Left renal cortex interstitium (tissue), 4 donors: ENCODE measurements around the gene PLCD1. TPM values are rescaled to one million over a fixed set of nuclear protein-coding genes. Genes with fewer than 3 reads are reported as not detected.

Experiments
- DNase-seq, 4 donors: peaks; one replicate each; pipeline ENCODE4 v3.0.0-alpha.2; 2013; ENCODE audit warnings: low read depth in 4 of 4, low spot score in 2 of 4, missing footprints in 1 of 4
- polyA plus RNA-seq, 4 donors: library from polyadenylated mRNA; unstranded; fragments of 120-200 nt; gene quantifications; one replicate each; pipeline ENCODE4 v1.2.1, GENCODE V29; 2013; ENCODE audit not compliant: insufficient read length in 4 of 4

Gene PLCD1
- polyA plus RNA-seq, 4 donors: 21.8 to 25.0 (median 22.4) TPM

DNA sequence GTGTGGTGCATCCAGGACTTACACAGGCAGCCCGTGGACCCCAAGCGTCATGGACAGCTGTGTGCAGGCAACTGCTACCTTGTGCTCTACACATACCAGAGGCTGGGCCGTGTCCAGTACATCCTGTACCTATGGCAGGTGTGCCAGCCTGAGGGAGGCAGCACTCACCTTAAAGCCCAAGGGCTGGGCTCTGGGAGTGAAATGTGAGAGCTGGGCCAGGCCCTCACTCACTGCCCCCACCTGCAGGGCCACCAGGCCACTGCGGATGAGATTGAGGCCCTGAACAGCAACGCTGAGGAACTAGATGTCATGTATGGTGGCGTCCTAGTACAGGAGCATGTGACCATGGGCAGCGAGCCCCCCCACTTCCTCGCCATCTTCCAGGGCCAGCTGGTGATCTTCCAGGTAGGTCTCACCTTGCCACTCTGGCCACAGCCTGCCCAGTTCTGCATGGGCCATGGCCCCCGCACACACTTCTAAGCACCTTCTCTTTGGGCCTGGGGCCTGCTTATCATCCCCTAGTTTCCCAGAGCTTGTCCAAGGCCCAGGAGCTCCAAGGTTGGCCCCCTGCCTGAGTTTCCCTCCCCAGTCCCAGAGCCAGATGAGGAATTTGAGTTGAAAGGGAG, 27.9 kb downstream of the PLCD1 start:
- no peak for DNase-seq

- no peak for DNase-seq
Observed at GRCh38 chr3:38000965-38001455, 28.4 kb downstream of the PLCD1 start.

GRCh38 chr3:38000242-38000916, 29.1 kb downstream of the PLCD1 start:
- no peak for DNase-seq

GRCh38 chr3:37999836-38000235, 29.6 kb downstream of the PLCD1 start:
- DNase-seq: no peak

DNA sequence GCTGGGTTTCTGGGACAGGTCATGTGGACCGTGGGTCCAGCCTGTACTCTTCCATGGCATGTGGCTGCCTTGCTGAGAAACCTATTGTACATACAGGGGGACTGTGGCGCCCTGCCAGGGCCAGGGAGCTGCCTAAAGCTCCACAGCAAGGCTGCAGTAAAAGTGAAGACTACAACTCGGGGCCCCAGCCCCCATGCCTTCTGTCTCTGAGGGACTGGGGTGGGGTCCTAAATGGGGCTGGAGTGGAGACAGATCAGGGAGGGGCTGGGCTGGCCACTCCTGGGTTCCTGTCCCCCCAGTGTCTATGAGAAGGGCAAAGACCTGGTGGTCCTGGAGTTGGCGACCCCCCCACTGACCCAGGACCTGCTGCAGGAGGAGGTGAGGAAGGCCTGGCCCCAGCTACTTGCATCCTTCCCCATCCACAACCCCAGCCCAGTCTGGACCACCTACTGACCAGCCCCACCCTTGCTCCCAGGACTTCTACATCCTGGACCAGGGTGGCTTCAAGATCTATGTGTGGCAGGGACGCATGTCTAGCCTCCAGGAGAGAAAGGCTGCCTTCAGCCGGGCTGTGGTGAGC, 31.6 kb downstream of the PLCD1 start:
- DNase-seq: no peak

- DNase-seq: no peak
Observed at GRCh38 chr3:37997342-37997741, 32.1 kb downstream of the PLCD1 start.

GRCh38 chr3:37996785-37997301, 32.6 kb downstream of the PLCD1 start:
- peak in 2 of 4 donors; percentile 45 to 71 for DNase-seq

DNA sequence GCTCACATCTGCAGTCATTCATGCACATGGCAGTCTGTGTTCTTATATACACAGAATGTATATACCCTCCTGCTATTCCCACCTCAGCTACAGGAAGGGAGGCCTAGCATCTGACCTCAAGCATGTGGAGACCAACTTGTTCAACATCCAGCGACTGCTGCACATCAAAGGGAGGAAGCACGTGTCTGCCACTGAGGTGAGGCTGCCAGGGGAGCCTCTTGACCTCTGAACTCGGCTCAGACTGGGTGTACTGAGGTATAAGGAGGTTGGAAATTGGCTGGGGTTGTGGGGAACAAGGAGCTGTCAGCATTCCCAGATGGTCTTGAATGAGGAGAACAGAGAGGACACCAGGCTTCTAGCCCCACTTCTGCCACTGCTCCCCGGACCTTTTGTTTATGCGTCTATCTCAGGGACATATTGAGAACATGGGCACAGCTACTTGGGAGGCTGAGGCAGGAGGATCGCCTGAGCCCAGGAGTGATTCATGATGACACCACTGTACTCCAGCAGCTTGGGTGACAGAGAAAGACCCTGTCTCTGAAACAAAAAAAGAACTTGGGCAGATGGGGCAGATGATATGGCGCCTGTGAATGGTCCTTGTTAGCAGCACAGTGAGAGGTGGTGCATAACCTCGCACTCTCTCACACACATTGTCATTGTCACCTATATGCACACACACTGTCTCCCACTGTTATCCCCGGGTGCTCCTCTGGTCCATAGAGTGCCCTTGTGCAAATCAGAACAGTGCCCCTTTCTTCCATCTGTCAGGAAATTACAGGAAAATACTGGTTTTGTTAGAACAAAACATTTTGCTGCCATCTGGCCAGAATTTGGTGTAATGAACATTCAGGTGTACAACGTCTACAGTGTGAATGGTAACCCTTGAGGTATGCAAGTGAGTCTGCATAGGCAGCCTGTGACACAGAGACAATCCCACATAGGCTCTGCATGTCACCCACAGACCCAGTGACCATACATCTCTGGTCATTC, 33.5 kb downstream of the PLCD1 start:
- DNase-seq: no peak

- no peak for DNase-seq
Observed at GRCh38 chr3:37994639-37994972, 34.8 kb downstream of the PLCD1 start.

GRCh38 chr3:37993820-37994638, 35.4 kb downstream of the PLCD1 start:
- DNase-seq: peak in 2 of 4 donors; percentile 47 to 65

- no peak for DNase-seq
Observed at GRCh38 chr3:37993460-37993819, 36.0 kb downstream of the PLCD1 start.

DNA sequence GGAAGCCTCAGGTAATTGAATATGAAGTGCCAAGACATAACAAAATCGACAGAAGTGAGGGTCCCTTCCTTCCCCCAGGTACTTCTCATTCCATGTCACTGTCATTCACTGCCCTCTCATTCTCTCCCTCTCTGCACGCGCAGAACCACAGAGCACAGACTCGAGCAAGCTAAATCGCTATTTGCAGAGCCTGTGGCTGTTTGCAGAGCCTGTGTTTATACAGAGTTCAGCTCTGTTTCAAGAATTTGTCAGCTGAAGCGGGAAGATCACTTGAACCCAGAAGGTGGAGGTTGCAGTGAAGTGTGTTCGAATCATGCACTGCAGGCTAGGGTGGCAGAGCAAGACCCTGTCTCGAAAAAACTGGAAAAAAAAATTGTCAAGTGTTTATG, 36.4 kb downstream of the PLCD1 start:
- no peak for DNase-seq

- no peak for DNase-seq
Observed at GRCh38 chr3:37992271-37993066, 37.0 kb downstream of the PLCD1 start.

DNA sequence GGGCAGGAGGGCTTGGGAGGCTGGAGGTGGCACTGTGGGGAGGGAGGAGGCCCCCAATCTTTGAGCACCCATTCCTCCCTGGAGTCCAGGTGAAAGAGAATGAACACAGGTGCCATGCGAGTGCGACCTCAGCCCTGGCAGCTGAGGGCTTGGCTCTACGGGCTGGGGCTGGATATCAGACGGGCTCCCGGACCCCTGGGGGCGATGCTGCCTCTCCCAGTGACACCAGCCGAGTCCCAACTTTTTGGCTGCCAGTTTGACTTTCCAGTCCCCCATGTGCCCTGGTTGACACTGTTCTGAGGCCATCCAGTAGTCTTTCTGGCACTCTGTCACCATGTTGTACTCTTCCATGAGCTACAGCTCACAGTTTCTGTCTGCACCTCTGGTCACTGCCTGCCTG, 37.6 kb downstream of the PLCD1 start:
- DNase-seq: no peak

DNA sequence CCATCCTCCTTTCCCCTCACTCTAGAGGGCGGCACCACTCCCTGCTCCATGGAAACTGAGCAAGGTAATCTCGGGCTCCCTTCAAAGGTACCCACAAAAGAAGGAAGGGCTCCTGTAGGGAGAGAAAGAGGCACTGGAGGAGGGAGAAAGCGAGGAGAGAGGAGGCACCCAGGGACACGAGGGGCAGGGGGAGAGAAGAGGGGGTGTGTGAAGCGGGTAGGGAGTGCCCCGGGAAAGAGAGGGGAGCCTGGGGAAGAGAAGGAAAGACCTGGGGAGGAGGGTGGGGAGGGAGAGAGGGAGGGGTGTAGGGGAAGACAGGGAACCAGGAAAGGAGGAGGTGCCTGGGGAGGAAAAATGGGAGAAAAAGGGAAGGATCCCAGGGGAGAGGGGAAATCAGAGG, 38.3 kb downstream of the PLCD1 start:
- no peak for DNase-seq

GRCh38 chr3:37990527-37990926, 38.9 kb downstream of the PLCD1 start, which contains the start of gene VILL:
TSS of gene VILL (plus strand) at chr3:37990786. CDS start at chr3:37993673, 2,887 bp downstream.
- peak in 1 of 4 donors; percentile 40 for DNase-seq

DNA sequence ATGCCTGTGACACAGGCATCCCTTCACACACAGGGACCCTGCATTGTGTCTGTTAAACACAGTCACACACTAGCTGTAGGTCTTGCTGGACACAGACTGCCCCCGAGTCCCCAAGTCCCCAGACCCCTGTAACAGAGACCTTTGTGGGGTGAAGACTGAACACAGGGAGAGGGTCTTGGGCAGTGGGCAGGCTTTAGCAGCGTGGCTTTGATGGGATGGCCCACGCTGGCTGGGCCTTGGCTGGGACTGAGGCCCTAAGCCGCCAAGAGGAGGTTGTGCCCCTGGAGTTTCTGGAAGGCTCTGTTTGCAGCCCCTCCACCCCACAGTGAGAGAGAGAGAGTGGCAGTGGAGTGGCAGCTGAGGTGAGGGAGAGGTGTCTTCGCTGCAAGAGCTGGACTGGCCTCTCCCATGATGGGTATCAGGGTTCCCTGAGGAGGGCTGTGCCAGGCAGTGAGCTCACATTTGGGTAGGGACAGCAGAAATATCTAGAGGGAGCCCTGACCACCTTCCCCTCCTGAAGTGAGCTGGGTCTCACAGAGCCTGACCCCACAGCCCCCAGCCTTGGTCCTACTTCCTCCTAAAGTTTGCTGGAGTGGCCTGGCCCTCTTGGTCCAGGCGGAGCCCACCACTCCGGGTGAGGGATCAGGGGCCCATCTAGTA, 39.5 kb downstream of the PLCD1 start:
- no peak for DNase-seq

- no peak for DNase-seq
Observed at GRCh38 chr3:37988931-37989525, 40.4 kb downstream of the PLCD1 start.
